ENCODE results near the gene WWOX.

Gene WWOX

GRCh38 chr16:78303946-78304345 lies 204.5 kb downstream of the WWOX start:
- H3K4me3 ChIP-seq (ENCODE audit: low read depth, low read length): no peak overlapping the region
- no peak for TF ChIP-seq CTCF (IDR thresholded peaks at IDR 0.05; ENCODE audit: insufficient read depth, low read depth, low read length, missing control alignments)
- DNase-seq (ENCODE audit: low read depth): no peak

GRCh38 chr16:78306361-78306760 lies 206.9 kb downstream of the WWOX start:
- no peak overlapping the region for H3K4me3 ChIP-seq (ENCODE audit: low read depth, low read length)
- no peak for TF ChIP-seq CTCF (IDR thresholded peaks at IDR 0.05; ENCODE audit: insufficient read depth, low read depth, low read length, missing control alignments)
- DNase-seq (ENCODE audit: low read depth): no peak

GRCh38 chr16:78307824-78308528 lies 208.5 kb downstream of the WWOX start:
- DNase-seq (ENCODE audit: low read depth): no peak
- TF ChIP-seq CTCF (IDR thresholded peaks at IDR 0.05; ENCODE audit: insufficient read depth, low read depth, low read length, missing control alignments): no peak
- no peak overlapping the region for H3K4me3 ChIP-seq (ENCODE audit: low read depth, low read length)

GRCh38 chr16:78309763-78310162 lies 210.3 kb downstream of the WWOX start:
- TF ChIP-seq CTCF (IDR thresholded peaks at IDR 0.05; ENCODE audit: insufficient read depth, low read depth, low read length, missing control alignments): no peak
- no peak for DNase-seq (ENCODE audit: low read depth)
- no peak overlapping the region for H3K4me3 ChIP-seq (ENCODE audit: low read depth, low read length)

GRCh38 chr16:78310196-78310595 lies 210.7 kb downstream of the WWOX start:
- H3K4me3 ChIP-seq (ENCODE audit: low read depth, low read length): no peak overlapping the region
- DNase-seq (ENCODE audit: low read depth): no peak
- TF ChIP-seq CTCF (IDR thresholded peaks at IDR 0.05; ENCODE audit: insufficient read depth, low read depth, low read length, missing control alignments): no peak

- H3K4me3 ChIP-seq (ENCODE audit: low read depth, low read length): no peak overlapping the region
- no peak for DNase-seq (ENCODE audit: low read depth)
- TF ChIP-seq CTCF (IDR thresholded peaks at IDR 0.05; ENCODE audit: insufficient read depth, low read depth, low read length, missing control alignments): no peak
Observed at GRCh38 chr16:78310990-78311561, 211.6 kb downstream of the WWOX start.

- no peak for DNase-seq (ENCODE audit: low read depth)
Observed at GRCh38 chr16:78311831-78312230, 212.4 kb downstream of the WWOX start.

More at GRCh38 chr16:78311831-78312230, 212.4 kb downstream of the WWOX start:
- H3K4me3 ChIP-seq (ENCODE audit: low read depth, low read length): no peak overlapping the region
- TF ChIP-seq CTCF (IDR thresholded peaks at IDR 0.05; ENCODE audit: insufficient read depth, low read depth, low read length, missing control alignments): no peak
